Endothelial cell of umbilical vein (primary cell): ENCODE measurements around the gene ASRGL1. TPM values are rescaled to one million over a fixed set of nuclear protein-coding genes. Genes with fewer than 3 reads are reported as not detected.

Experiments used
- BruUV-seq: library from RNA; stranded (reverse); fragments of 400-500 nt; replicated peaks from 2 replicates; lab custom pipeline; 2021; lab: Mats Ljungman, UMichigan
- CTCF ChIA-PET: fragments of 300-600, 350-600 bp; sonication (Branson Sonifier 250); formaldehyde crosslinking; loops from one replicate; lab custom pipeline; 2021; ENCODE audit warnings: antibody characterized with exemption, inconsistent platforms; lab: Charles Lee
- POLR2A ChIA-PET: fragments of 300-600, 350-600 bp; sonication (Branson Sonifier 250); formaldehyde crosslinking; loops from one replicate; lab custom pipeline; 2021; ENCODE audit warnings: antibody characterized with exemption, inconsistent platforms; lab: Charles Lee
- DNase-seq: peaks from one replicate; pipeline ENCODE4 v3.0.0-alpha.2; 2011; ENCODE audit warnings: low read depth, low spot score
- FAIRE-seq: peaks from 2 replicates; lab custom pipeline; 2011; peaks lifted over from hg19 to GRCh38; lab: Jason Lieb, UNC
- H2AFZ ChIP-seq: 2 replicates; pipeline ENCODE4 v1.6.0; 2012; ENCODE audit warnings: low read depth, low read length, control low read depth, inconsistent platforms
- H3K27ac ChIP-seq: 2 replicates; pipeline ENCODE4 v1.5.1; 2011; ENCODE audit warnings: low read depth, mild to moderate bottlenecking, control low read depth, low read length, moderate library complexity; ENCODE audit not compliant: insufficient read depth
- H3K27me3 ChIP-seq, 2 experiments: 2 replicates each; pipeline versions ENCODE4 v1.6.0 to v1.6.1; 2011; ENCODE audit warnings: low read length in 2 of 2, mixed read lengths in 1 of 2; ENCODE audit not compliant: control insufficient read depth in 2 of 2, insufficient read depth in 2 of 2
- H3K36me3 ChIP-seq, 2 experiments: 2 replicates in 1 of 2; 3 replicates in 1 of 2; pipeline ENCODE4 v1.5.1; 2011; ENCODE audit warnings: low read length in 2 of 2, mild to moderate bottlenecking in 1 of 2, moderate library complexity in 1 of 2; ENCODE audit not compliant: control insufficient read depth in 2 of 2, insufficient read depth in 2 of 2; ENCODE audit errors: extremely low read depth in 1 of 2
- H3K4me1 ChIP-seq: 3 replicates; pipeline ENCODE4 v1.5.1; 2011; ENCODE audit warnings: mild to moderate bottlenecking, low read length; ENCODE audit not compliant: control insufficient read depth, insufficient read depth; ENCODE audit errors: extremely low read depth
- H3K4me2 ChIP-seq: 2 replicates; pipeline ENCODE4 v1.6.1; 2011; ENCODE audit warnings: low read length, control low read depth, mixed read lengths; ENCODE audit not compliant: insufficient read depth
- H3K4me3 ChIP-seq, 3 experiments: fragments of 200-600 bp in 1 of 3; sonication (generic), shearing (Covaris generic) in 1 of 3; replicated peaks in 1 of 3; 2 replicates each; pipeline ENCODE4 v1.5.1; 2011 to 2016; ENCODE audit warnings: control low read depth in 3 of 3, low read length in 3 of 3, mild to moderate bottlenecking in 2 of 3, inconsistent platforms in 1 of 3, low read depth in 1 of 3, moderate library complexity in 1 of 3; ENCODE audit not compliant: insufficient read depth in 1 of 3
- H3K79me2 ChIP-seq: 2 replicates; pipeline ENCODE4 v1.6.0; 2012; ENCODE audit warnings: low read length, inconsistent platforms; ENCODE audit not compliant: control insufficient read depth, insufficient read depth
- H3K9ac ChIP-seq: replicated peaks from 2 replicates; pipeline ENCODE3; 2011; ENCODE audit warnings: low read length, control low read depth; ENCODE audit not compliant: insufficient read depth; ENCODE audit errors: extremely low read depth
- H3K9me1 ChIP-seq: replicated peaks from 3 replicates; pipeline ENCODE4 v1.6.0; 2011; ENCODE audit warnings: mild to moderate bottlenecking, low read length; ENCODE audit not compliant: control insufficient read depth, insufficient read depth; ENCODE audit errors: extremely low read depth
- H3K9me3 ChIP-seq: replicated peaks from 2 replicates; pipeline ENCODE4 v1.5.1; 2012; ENCODE audit warnings: low read length, inconsistent platforms; ENCODE audit not compliant: control insufficient read depth, insufficient read depth
- H4K20me1 ChIP-seq: replicated peaks from 2 replicates; pipeline ENCODE3; 2011; ENCODE audit warnings: mild to moderate bottlenecking, low read length; ENCODE audit not compliant: control insufficient read depth, insufficient read depth; ENCODE audit errors: extremely low read depth
- EZH2 ChIP-seq: IDR thresholded peaks from 2 replicates; pipeline ENCODE4 v1.6.1; 2012; ENCODE audit warnings: borderline replicate concordance, low read depth, mild to moderate bottlenecking, moderate library complexity, low read length, inconsistent platforms; ENCODE audit not compliant: severe bottlenecking
- FOS ChIP-seq: IDR thresholded peaks from 2 replicates; pipeline ENCODE4 v1.6.1; 2011; ENCODE audit warnings: mild to moderate bottlenecking, low read length, moderate library complexity, borderline replicate concordance; ENCODE audit not compliant: insufficient read depth
- GATA2 ChIP-seq: IDR thresholded peaks from 2 replicates; pipeline ENCODE4 v1.7.0; 2011; ENCODE audit warnings: low read depth, mild to moderate bottlenecking, moderate library complexity, mixed read lengths, low read length; ENCODE audit not compliant: insufficient read length, insufficient read depth
- JUN ChIP-seq: IDR thresholded peaks from 2 replicates; pipeline ENCODE4 v1.6.1; 2011; ENCODE audit warnings: borderline replicate concordance, low read depth; ENCODE audit not compliant: insufficient read length, insufficient read depth
- MYC ChIP-seq: IDR thresholded peaks from one replicate; pipeline ENCODE4 v1.6.1; 2011; ENCODE audit warnings: mild to moderate bottlenecking, low read depth, low read length
- POLR2A ChIP-seq: IDR thresholded peaks from 2 replicates; pipeline ENCODE4 v1.6.1; 2012; ENCODE audit warnings: low read depth, mild to moderate bottlenecking, control low read depth, low read length
- POLR2AphosphoS5 ChIP-seq: IDR thresholded peaks from 2 replicates; pipeline ENCODE4 v1.6.1; 2012; ENCODE audit warnings: low read depth, mild to moderate bottlenecking, control low read depth, low read length, moderate library complexity; ENCODE audit not compliant: insufficient read depth
- dilution Hi-C: fragments of 300-500 bp; cut with MboI; formaldehyde crosslinking; loops from one replicate; pipeline ENCODE4 v1.15.0; 2019; ENCODE audit warnings: low sequenced_read_pairs; ENCODE audit not compliant: extremely low pct_ligation_motif_present
- intact Hi-C: fragments of 100-400 bp; cut with micrococcal nuclease; formaldehyde crosslinking; loops from one replicate; pipeline ENCODE4 v1.10.0; 2022
- polyA plus RNA-seq, 4 experiments: library from polyadenylated mRNA; depleted of rRNA in 3 of 4; stranded (reverse) in 3 of 4; unstranded in 1 of 4; fragments of >200 nt; gene quantifications; 2 replicates each; pipeline versions ENCODE4 v1.2.1 to v1.2.3, GENCODE V29; 2011 to 2012; ENCODE audit warnings: missing spikeins in 1 of 4
- total RNA-seq: library from RNA; stranded (reverse); gene quantifications from 2 replicates; pipeline ENCODE4 v1.2.3, GENCODE V29; 2021
- TF ChIP-seq, protein P1 (sequence below), 2 donors: IDR thresholded peaks; 1 replicate in 1 of 2; 2 replicates in 1 of 2; pipeline ENCODE4 v1.5.1; 2011; ENCODE audit warnings: low read length in 2 of 2, mild to moderate bottlenecking in 2 of 2, moderate library complexity in 2 of 2, control low read depth in 1 of 2, inconsistent platforms in 1 of 2, low read depth in 1 of 2; ENCODE audit not compliant: insufficient read depth in 1 of 2; ENCODE audit errors: extremely low read depth in 1 of 2
- TF ChIP-seq, protein P2 (sequence below): IDR thresholded peaks from 2 replicates; pipeline ENCODE4 v1.6.1; 2011; ENCODE audit not compliant: insufficient read depth, insufficient read length

ASRGL1 gene
- total and polyA plus RNA-seq, 2 donors (not counting 3 experiments of a cell fraction or from before 2014, with no cell fraction given): 33.1 to 36.0 TPM

DNA sequence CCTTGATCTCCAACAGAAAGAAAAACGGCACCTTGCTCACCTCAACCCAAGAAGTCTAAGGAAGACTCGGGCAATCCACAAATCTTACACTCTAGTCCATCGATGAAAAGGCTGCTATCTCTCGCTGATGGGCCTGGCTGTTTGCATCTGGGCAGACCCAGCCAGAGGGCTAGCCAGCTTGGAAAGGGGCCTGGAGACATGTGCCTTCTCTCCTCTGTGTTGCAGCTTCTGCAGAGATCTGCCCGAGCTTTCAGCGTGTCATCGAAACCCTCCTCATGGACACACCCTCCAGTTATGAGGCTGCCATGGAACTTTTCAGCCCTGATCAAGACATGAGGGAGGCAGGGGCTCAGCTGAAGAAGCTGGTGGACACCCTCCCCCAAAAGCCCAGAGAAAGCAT lies 84.7 kb downstream of the ASRGL1 start:
- Histone ChIP-seq H3K27me3 (peaks cover 3 to 6% of the 10 kb centered on the region in 2 experiments), H3K4me3 (no peak overlapping the region), H3K4me1 (no peaks in the 10 kb centered on the region), H3K4me2 (no peak overlapping the region), H3K9ac (no peak overlapping the region), H3K79me2 (no peaks in the 10 kb centered on the region), H3K9me1 (no peaks in the 10 kb centered on the region), H2AFZ (no peak overlapping the region), H3K36me3 (no peaks in the 10 kb centered on the region), H3K27ac (no peak overlapping the region), H3K9me3 (no peaks in the 10 kb centered on the region), H4K20me1 (no peaks in the 10 kb centered on the region)
- TF ChIP-seq, protein P1, sequence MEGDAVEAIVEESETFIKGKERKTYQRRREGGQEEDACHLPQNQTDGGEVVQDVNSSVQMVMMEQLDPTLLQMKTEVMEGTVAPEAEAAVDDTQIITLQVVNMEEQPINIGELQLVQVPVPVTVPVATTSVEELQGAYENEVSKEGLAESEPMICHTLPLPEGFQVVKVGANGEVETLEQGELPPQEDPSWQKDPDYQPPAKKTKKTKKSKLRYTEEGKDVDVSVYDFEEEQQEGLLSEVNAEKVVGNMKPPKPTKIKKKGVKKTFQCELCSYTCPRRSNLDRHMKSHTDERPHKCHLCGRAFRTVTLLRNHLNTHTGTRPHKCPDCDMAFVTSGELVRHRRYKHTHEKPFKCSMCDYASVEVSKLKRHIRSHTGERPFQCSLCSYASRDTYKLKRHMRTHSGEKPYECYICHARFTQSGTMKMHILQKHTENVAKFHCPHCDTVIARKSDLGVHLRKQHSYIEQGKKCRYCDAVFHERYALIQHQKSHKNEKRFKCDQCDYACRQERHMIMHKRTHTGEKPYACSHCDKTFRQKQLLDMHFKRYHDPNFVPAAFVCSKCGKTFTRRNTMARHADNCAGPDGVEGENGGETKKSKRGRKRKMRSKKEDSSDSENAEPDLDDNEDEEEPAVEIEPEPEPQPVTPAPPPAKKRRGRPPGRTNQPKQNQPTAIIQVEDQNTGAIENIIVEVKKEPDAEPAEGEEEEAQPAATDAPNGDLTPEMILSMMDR (IDR thresholded peaks at IDR 0.05; ENCODE audit: extremely low read depth in 1 of 2, insufficient read depth in 1 of 2, low read depth in 1 of 2, low read length in 2 of 2): no peak
- TF ChIP-seq POLR2A: no peak
- TF ChIP-seq, protein P2, sequence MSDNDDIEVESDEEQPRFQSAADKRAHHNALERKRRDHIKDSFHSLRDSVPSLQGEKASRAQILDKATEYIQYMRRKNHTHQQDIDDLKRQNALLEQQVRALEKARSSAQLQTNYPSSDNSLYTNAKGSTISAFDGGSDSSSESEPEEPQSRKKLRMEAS: no peak
- TF ChIP-seq POLR2AphosphoS5: no peak
- no peak for TF ChIP-seq MYC
- TF ChIP-seq FOS: no peak
- no peak for TF ChIP-seq EZH2
- TF ChIP-seq JUN: no peak
- no peak for TF ChIP-seq GATA2
- CTCF ChIA-PET: interaction anchor here (1.2 to 5.5 kb wide), 7 partner anchors 9 to 272 kb away, joined by 3 to 377 read pairs (median 5); no protein-coding TSS in a partner anchor
- intact Hi-C loops: no loop called here
- BruUV-seq: no TSS peak
- FAIRE-seq: no peak
- POLR2A ChIA-PET: no interaction called here
- dilution Hi-C loops: no loop called here
- no peak for DNase-seq
